ENCODE results near the gene EMC6. TPM values are rescaled to one million over a fixed set of nuclear protein-coding genes. Genes with fewer than 3 reads are reported as not detected.

Gene EMC6
- total RNA-seq, 1 experiment from 2014 or later = 36.8 TPM

- H3K4me1 Mint-ChIP-seq (ENCODE audit: low read depth, unreplicated experiment) = no peaks in the 10 kb centered on the region
- intact Hi-C loops (cut with micrococcal nuclease; ENCODE audit: unreplicated experiment) = no loop called here
- no peak overlapping the region for H3K4me3 ChIP-seq (ENCODE audit: low read depth, low read length)
- H3K4me1 ChIP-seq = no peaks in the 10 kb centered on the region
- H3K9me3 ChIP-seq = no peaks in the 10 kb centered on the region
- no peaks in the 10 kb centered on the region for H3K27me3 ChIP-seq (replicated peaks; ENCODE audit: control insufficient read depth, insufficient read depth, low read length)
- no TSS peak for BruUV-seq (replicated peaks)
- H3K36me3 Mint-ChIP-seq (ENCODE audit: insufficient read depth, unreplicated experiment) = peaks cover 9% of the 10 kb centered on the region
- no peak for TF ChIP-seq CTCF (IDR thresholded peaks at IDR 0.05; ENCODE audit: insufficient read depth in 1 of 2, low read depth in 1 of 2, low read length in 1 of 2, severe bottlenecking in 1 of 2, unreplicated experiment in 1 of 2)
- ChIA-PET CTCF (interaction anchor here (0.7 kb wide), 1 partner anchor 663 kb away, joined by 4 read pairs; no protein-coding TSS in a partner anchor), POLR2A (no interaction called here)
- DNase-seq = no peak
- no peaks in the 10 kb centered on the region for H3K9me3 Mint-ChIP-seq (ENCODE audit: unreplicated experiment)
- no peaks in the 10 kb centered on the region for H3K36me3 ChIP-seq (ENCODE audit: control insufficient read depth, insufficient read depth, low read length)
- H3K27ac Mint-ChIP-seq (ENCODE audit: unreplicated experiment) = no peak overlapping the region
- H3K4me3 Mint-ChIP-seq (ENCODE audit: unreplicated experiment) = no peak overlapping the region
- no peaks in the 10 kb centered on the region for H3K27me3 Mint-ChIP-seq (ENCODE audit: insufficient read depth, unreplicated experiment)
These were observed 39.8 kb downstream of the EMC6 start for GRCh38 chr17:3708366-3708765.

- Histone ChIP-seq H3K9me3 (no peaks in the 10 kb centered on the region), H3K4me1 (no peaks in the 10 kb centered on the region), H3K36me3 (ENCODE audit: control insufficient read depth, insufficient read depth, low read length) (no peaks in the 10 kb centered on the region), H3K4me3 (ENCODE audit: low read depth, low read length) (no peak overlapping the region), H3K27me3 (replicated peaks; ENCODE audit: control insufficient read depth, insufficient read depth, low read length) (no peaks in the 10 kb centered on the region)
- no peak for DNase-seq
- Mint-ChIP-seq H3K27ac (ENCODE audit: unreplicated experiment) (no peak overlapping the region), H3K4me3 (ENCODE audit: unreplicated experiment) (no peak overlapping the region), H3K36me3 (ENCODE audit: insufficient read depth, unreplicated experiment) (peaks cover 19% of the 10 kb centered on the region), H3K4me1 (ENCODE audit: low read depth, unreplicated experiment) (no peaks in the 10 kb centered on the region), H3K27me3 (ENCODE audit: insufficient read depth, unreplicated experiment) (no peaks in the 10 kb centered on the region), H3K9me3 (ENCODE audit: unreplicated experiment) (no peaks in the 10 kb centered on the region)
- intact Hi-C loops (cut with micrococcal nuclease; ENCODE audit: unreplicated experiment) = no loop called here
- no peak for TF ChIP-seq CTCF (IDR thresholded peaks at IDR 0.05; ENCODE audit: insufficient read depth in 1 of 2, low read depth in 1 of 2, low read length in 1 of 2, severe bottlenecking in 1 of 2, unreplicated experiment in 1 of 2)
- CTCF ChIA-PET = no interaction called here
- no TSS peak for BruUV-seq (replicated peaks)
- POLR2A ChIA-PET = no interaction called here
These were observed 42.4 kb downstream of the EMC6 start for GRCh38 chr17:3710951-3711383.

- CTCF ChIA-PET = no interaction called here
- POLR2A ChIA-PET = no interaction called here
These were observed 44.3 kb downstream of the EMC6 start for GRCh38 chr17:3712811-3713463.

More at GRCh38 chr17:3712811-3713463, 44.3 kb downstream of the EMC6 start:
- H3K27me3 ChIP-seq (replicated peaks; ENCODE audit: control insufficient read depth, insufficient read depth, low read length) = no peaks in the 10 kb centered on the region
- no peak for TF ChIP-seq CTCF (IDR thresholded peaks at IDR 0.05; ENCODE audit: insufficient read depth in 1 of 2, low read depth in 1 of 2, low read length in 1 of 2, severe bottlenecking in 1 of 2, unreplicated experiment in 1 of 2)
- H3K9me3 Mint-ChIP-seq (ENCODE audit: unreplicated experiment) = no peaks in the 10 kb centered on the region
- no peak overlapping the region for H3K4me3 Mint-ChIP-seq (ENCODE audit: unreplicated experiment)
- H3K9me3 ChIP-seq = no peaks in the 10 kb centered on the region
- no peaks in the 10 kb centered on the region for H3K4me1 ChIP-seq
- no peak for DNase-seq
- H3K27me3 Mint-ChIP-seq (ENCODE audit: insufficient read depth, unreplicated experiment) = no peaks in the 10 kb centered on the region
- H3K27ac Mint-ChIP-seq (ENCODE audit: unreplicated experiment) = no peak overlapping the region
- intact Hi-C loops (cut with micrococcal nuclease; ENCODE audit: unreplicated experiment) = no loop called here
- no peaks in the 10 kb centered on the region for H3K36me3 ChIP-seq (ENCODE audit: control insufficient read depth, insufficient read depth, low read length)
- no peaks in the 10 kb centered on the region for H3K4me1 Mint-ChIP-seq (ENCODE audit: low read depth, unreplicated experiment)
- peaks cover 30% of the 10 kb centered on the region for H3K36me3 Mint-ChIP-seq (ENCODE audit: insufficient read depth, unreplicated experiment)
- H3K4me3 ChIP-seq (ENCODE audit: low read depth, low read length) = no peak overlapping the region
- no TSS peak for BruUV-seq (replicated peaks)

Measured in Caco-2 (cell line).